ENCODE measurements around the gene NEURL1. TPM values are rescaled to one million over a fixed set of nuclear protein-coding genes. Genes with fewer than 3 reads are reported as not detected.
A peak's percentile ranks its signal among the peaks of the same experiment; 100 is the strongest.

The NEURL1 gene
- total RNA-seq, 4 donors from 2014 or later, result 40.4 to 51.8 (median 45.8) TPM

DNA sequence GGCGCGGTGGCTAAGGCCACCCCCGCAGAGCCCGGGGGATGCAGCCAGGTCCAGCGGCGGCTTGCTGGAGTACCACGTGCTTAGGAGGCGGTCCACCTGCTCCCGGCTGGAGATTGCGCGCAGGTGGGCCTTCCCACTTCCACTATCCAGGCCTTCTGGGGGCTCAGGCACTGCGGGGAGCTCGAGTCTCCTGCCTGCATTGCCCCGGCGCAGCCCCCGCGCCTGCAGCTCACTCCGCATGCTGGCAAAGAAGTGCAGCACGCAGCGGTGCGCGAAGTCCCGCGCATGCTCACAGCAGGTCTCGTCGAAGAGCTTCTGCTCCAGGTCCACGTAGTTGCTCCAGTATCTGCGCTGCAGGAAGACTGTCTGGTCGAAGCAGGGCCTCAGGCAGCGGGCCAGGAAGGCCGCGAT, 20.2 kb upstream of the NEURL1 start:
- H3K27ac ChIP-seq, result peak overlapping the region in 1 of 4 donors; percentile 77
- H3K9me3 ChIP-seq, result no peaks in the 10 kb centered on the region
- H3K27me3 ChIP-seq, result no peaks in the 10 kb centered on the region
- no peaks in the 10 kb centered on the region for H3K36me3 ChIP-seq
- peaks cover 0 to 17% (median 12%) of the 10 kb centered on the region in 4 donors for H3K4me1 ChIP-seq
- TF ChIP-seq, protein P1, sequence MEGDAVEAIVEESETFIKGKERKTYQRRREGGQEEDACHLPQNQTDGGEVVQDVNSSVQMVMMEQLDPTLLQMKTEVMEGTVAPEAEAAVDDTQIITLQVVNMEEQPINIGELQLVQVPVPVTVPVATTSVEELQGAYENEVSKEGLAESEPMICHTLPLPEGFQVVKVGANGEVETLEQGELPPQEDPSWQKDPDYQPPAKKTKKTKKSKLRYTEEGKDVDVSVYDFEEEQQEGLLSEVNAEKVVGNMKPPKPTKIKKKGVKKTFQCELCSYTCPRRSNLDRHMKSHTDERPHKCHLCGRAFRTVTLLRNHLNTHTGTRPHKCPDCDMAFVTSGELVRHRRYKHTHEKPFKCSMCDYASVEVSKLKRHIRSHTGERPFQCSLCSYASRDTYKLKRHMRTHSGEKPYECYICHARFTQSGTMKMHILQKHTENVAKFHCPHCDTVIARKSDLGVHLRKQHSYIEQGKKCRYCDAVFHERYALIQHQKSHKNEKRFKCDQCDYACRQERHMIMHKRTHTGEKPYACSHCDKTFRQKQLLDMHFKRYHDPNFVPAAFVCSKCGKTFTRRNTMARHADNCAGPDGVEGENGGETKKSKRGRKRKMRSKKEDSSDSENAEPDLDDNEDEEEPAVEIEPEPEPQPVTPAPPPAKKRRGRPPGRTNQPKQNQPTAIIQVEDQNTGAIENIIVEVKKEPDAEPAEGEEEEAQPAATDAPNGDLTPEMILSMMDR (IDR thresholded peaks at IDR 0.05), result no peak
- TF ChIP-seq POLR2A (IDR thresholded peaks at IDR 0.05), result no peak
- H3K4me3 ChIP-seq, result no peak overlapping the region
- no peak for DNase-seq

DNA sequence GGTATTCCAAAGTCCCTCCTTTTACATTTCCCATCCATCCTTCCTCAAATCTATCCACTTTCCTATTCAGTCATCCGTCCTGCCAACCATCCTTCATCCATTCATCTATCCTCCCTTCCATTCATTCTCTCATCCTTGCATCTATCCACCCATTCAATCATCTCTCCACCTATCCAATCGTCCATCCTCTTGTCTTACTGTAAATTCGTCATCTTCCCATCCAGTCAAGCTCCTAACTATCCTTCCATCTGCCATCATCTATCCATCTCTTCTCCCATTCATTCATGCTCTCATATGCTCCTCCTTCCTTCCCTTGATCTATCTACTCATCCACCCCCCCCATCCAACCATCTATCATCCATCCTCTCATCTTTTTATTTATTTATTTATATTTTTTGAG, 19.4 kb upstream of the NEURL1 start:
- TF ChIP-seq, protein P1 (IDR thresholded peaks at IDR 0.05), result no peak
- TF ChIP-seq POLR2A (IDR thresholded peaks at IDR 0.05), result no peak
- Histone ChIP-seq H3K27me3 (no peaks in the 10 kb centered on the region), H3K4me3 (no peak overlapping the region), H3K27ac (no peak overlapping the region), H3K9me3 (no peaks in the 10 kb centered on the region), H3K4me1 (peaks cover 0 to 17% (median 12%) of the 10 kb centered on the region in 4 donors), H3K36me3 (no peaks in the 10 kb centered on the region)
- DNase-seq, result no peak

DNA sequence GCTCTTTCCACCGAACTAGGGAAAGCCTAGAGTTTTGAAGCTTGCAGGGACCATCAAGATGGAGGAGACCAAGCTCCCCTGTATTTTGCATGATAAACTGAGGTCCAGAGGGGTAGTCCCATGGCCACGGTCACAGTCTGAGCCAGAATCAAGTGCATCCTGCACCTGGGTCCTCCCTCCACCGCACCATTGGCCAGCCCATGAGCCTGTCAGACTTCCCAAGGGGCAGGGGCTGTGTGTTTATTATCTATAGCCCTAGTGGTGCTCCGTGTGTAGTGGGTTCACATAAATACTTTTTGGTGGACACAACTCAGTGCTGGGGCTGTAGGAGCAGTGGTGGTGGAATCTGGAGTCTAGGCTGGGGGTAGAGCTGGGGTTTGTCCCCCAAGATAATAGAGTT, 18.1 kb upstream of the NEURL1 start:
- no peaks in the 10 kb centered on the region for H3K27me3 ChIP-seq
- no peaks in the 10 kb centered on the region for H3K36me3 ChIP-seq
- no peak overlapping the region for H3K4me3 ChIP-seq
- TF ChIP-seq, protein P1 (IDR thresholded peaks at IDR 0.05), result no peak
- TF ChIP-seq POLR2A (IDR thresholded peaks at IDR 0.05), result no peak
- no peaks in the 10 kb centered on the region for H3K9me3 ChIP-seq
- DNase-seq, result no peak
- H3K4me1 ChIP-seq, result peaks cover 0 to 16% (median 11%) of the 10 kb centered on the region in 4 donors
- no peak overlapping the region for H3K27ac ChIP-seq

DNA sequence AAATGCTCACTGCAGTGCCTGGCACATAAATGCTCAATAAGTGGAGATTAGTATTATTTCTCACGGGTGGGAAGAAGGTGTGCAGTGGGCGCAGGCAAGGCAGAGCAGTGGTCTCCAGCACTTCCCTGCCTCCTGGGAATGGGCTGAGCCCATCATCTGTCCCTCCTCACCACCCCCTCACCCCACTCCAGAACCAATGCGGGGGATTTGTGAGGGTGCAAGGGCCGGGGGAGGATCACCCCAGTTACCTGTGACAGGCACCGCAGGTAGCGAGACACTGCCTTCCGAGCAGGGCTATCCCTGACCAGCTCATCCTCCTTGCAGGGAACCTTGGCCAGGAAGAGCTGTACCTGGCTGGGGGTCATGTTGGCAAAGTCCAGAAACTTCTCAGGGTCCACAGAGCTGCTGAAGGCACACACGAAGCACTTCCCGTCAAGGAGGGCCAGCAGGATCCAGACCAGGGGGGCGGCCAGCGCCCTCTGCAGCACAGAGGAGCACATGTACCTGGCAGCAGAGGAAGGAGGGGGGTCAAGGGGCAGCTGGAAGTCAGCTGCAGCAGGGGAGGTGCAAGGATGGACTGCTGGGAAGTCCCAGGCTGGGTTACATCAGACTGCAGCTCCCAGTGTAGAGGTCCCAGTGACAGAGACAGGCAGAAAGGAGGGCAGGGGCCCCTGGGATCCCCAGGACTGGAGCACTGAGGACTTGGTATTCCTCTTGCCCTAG, 17.3 kb upstream of the NEURL1 start:
- no peak overlapping the region for H3K27ac ChIP-seq
- H3K4me1 ChIP-seq, result peaks cover 0 to 10% (median 6%) of the 10 kb centered on the region in 4 donors
- no peaks in the 10 kb centered on the region for H3K9me3 ChIP-seq
- no peaks in the 10 kb centered on the region for H3K27me3 ChIP-seq
- H3K36me3 ChIP-seq, result no peaks in the 10 kb centered on the region
- DNase-seq, result no peak
- TF ChIP-seq POLR2A (IDR thresholded peaks at IDR 0.05), result no peak
- TF ChIP-seq, protein P1 (IDR thresholded peaks at IDR 0.05), result peak in 1 of 6 experiments; percentile 5
- no peak overlapping the region for H3K4me3 ChIP-seq

DNA sequence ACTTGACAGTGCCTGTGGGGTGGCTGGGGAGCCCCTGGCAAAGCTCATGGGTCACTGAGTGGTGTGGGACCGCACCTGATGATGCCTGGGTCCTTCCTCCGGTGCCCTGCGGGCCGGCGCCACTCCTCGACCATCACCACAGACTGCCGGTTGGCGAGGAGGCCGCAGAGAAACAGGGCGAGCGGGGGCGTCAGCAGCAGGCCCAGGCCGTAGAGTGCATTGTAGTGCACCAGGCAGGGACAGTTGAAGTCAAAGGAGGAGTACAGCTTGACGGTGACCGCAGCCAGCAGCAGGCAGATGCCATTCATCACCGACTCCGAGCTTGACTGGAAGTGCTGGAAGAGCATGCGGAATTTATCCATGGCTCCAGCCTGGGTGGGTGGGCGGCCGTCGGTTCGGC, 14.8 kb upstream of the NEURL1 start:
- no peak for TF ChIP-seq POLR2A (IDR thresholded peaks at IDR 0.05)
- TF ChIP-seq, protein P1 (IDR thresholded peaks at IDR 0.05), result no peak
- Histone ChIP-seq H3K4me1 (no peaks in the 10 kb centered on the region), H3K36me3 (no peaks in the 10 kb centered on the region), H3K27ac (no peak overlapping the region), H3K9me3 (no peaks in the 10 kb centered on the region), H3K4me3 (no peak overlapping the region), H3K27me3 (no peaks in the 10 kb centered on the region)
- DNase-seq, result no peak

Measured in Peyer's patch (tissue), 4 donors.